ENCODE measurements around the gene GPR146. TPM values are rescaled to one million over a fixed set of nuclear protein-coding genes. Genes with fewer than 3 reads are reported as not detected.
A peak's percentile ranks its signal among the peaks of the same experiment; 100 is the strongest.

The GPR146 gene
- total and polyA plus RNA-seq, 2 of the 8 experiments (the other 6 are each of a cell fraction or from before 2014, with no cell fraction given): 1.8 to 2.7 TPM

DNA sequence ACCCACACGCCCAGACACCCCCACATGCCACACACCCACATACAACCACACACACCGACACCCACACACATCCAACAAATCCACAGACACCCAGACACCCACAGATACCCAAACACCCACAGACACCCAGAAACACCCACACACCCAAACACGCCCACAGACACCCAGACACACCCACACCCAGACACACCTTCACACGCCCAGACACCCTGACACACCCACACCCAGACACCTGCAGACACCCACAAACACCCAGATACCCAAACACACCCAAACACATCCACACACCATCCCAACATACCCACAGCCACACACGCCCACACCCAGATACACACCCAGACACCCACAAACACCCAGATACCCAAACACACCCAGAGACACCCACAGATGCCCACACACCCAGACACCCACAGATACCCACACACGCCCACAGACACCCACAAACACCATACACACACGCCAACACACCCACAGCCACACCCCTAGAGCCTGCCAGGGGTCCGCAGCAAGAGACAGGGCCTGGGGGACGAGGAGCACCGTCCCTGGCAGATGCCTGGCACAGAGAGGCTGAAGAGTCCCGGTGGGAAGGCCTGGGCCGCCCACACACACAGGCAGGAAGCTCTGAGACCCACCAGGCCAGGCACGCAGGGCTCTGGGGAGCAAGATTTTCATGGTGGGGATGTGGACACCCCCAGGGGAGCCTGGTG, 32.9 kb upstream of the GPR146 start:
- ChIA-PET CTCF (ENCODE audit: partially characterized antibody) (interaction anchor here (1.0 to 2.0 kb wide), 3 partner anchors 16 to 159 kb away, joined by 3 to 4 read pairs (median 3); no protein-coding TSS in a partner anchor), POLR2A (ENCODE audit: partially characterized antibody) (no interaction called here)
- H3K27me3 ChIP-seq (replicated peaks in 1 of 4; ENCODE audit: control insufficient read depth in 3 of 4, extremely low read depth in 1 of 4, insufficient read depth in 3 of 4, low read length in 3 of 4): no peaks in the 10 kb centered on the region
- H3K36me3 ChIP-seq (ENCODE audit: control insufficient read depth in 2 of 4, insufficient read depth in 4 of 4, low read length in 3 of 4): peaks cover 0 to 8% (median 0%) of the 10 kb centered on the region in 4 experiments; a peak in 3 of 8 replicates
- peaks cover 0 to 3% of the 10 kb centered on the region in 2 experiments; a peak in 1 of 4 replicates for H3K79me2 ChIP-seq (ENCODE audit: control insufficient read depth in 1 of 2, insufficient read depth in 2 of 2, low read length in 2 of 2)
- no peak overlapping the region for H2AK5ac ChIP-seq (ENCODE audit: low read depth, low read length)
- DNase-seq (ENCODE audit: low read depth in 1 of 2, low spot score in 2 of 2): no peak
- peaks cover 3 to 11% of the 10 kb centered on the region in 2 experiments for H4K20me1 ChIP-seq (replicated peaks in 1 of 2; ENCODE audit: control insufficient read depth in 1 of 2, insufficient read depth in 2 of 2, low read length in 2 of 2)
- no peak overlapping the region for H3K4ac ChIP-seq (replicated peaks; ENCODE audit: insufficient read length, low read depth, low read length)
- no peak overlapping the region for H3K23ac ChIP-seq (ENCODE audit: insufficient read length)
- H3K9ac ChIP-seq (replicated peaks in 1 of 4; ENCODE audit: extremely low read depth in 1 of 4, low read depth in 3 of 4, low read length in 3 of 4): no peak overlapping the region
- no peak overlapping the region for H3K4me3 ChIP-seq (ENCODE audit: extremely low read depth in 1 of 4, insufficient read depth in 2 of 4, low read depth in 3 of 4, low read length in 4 of 4)
- FAIRE-seq: no peak
- H4K8ac ChIP-seq (ENCODE audit: extremely low read depth, insufficient read depth, low read length): peak overlapping the region; percentile 57; the same call in 1 of the 2 replicates
- H3K79me1 ChIP-seq (ENCODE audit: low read depth, low read length): peaks cover 7% of the 10 kb centered on the region
- H4K91ac ChIP-seq (replicated peaks; ENCODE audit: insufficient read length, low read length): no peak overlapping the region
- H2BK120ac ChIP-seq (replicated peaks; ENCODE audit: low read depth, low read length): no peak overlapping the region
- no peak overlapping the region for H2BK12ac ChIP-seq (ENCODE audit: low read depth, low read length)
- H4K5ac ChIP-seq (ENCODE audit: insufficient read length, low read depth, low read length): no peak overlapping the region
- H3K23me2 ChIP-seq (ENCODE audit: low read depth, low read length): peaks cover 8% of the 10 kb centered on the region; the same call in 1 of the 2 replicates
- no peak overlapping the region for H3K14ac ChIP-seq (ENCODE audit: insufficient read length)
- H3K9me3 ChIP-seq (ENCODE audit: insufficient read depth in 2 of 2, low read depth in 1 of 2, low read length in 1 of 2): peaks cover 0 to 2% of the 10 kb centered on the region in 2 experiments; a peak in 1 of 4 replicates
- H2AFZ ChIP-seq (ENCODE audit: low read length): no peak overlapping the region
- no peak overlapping the region for H2BK5ac ChIP-seq (ENCODE audit: low read depth, low read length)
- H3K56ac ChIP-seq (replicated peaks; ENCODE audit: insufficient read length, low read depth, low read length): peak overlapping the region; percentile 59
- no peaks in the 10 kb centered on the region for H3K4me1 ChIP-seq (replicated peaks in 1 of 4; ENCODE audit: control insufficient read depth in 3 of 4, insufficient read depth in 4 of 4, low read length in 3 of 4)
- no peak overlapping the region for H3K4me2 ChIP-seq (ENCODE audit: insufficient read depth in 1 of 2, low read depth in 2 of 2, low read length in 2 of 2)
- no peak overlapping the region for H2BK20ac ChIP-seq (ENCODE audit: low read length)
- 85% methylated on average over 12 of the region's 13 CpGs; no CpG with 5 or more reads in 1 of the 2 experiments for WGBS, 2 experiments (ENCODE audit: extremely low coverage in 1 of 2, insufficient coverage in 1 of 2, insufficient read length in 1 of 2, insufficient replicate concordance in 2 of 2, low coverage in 1 of 2, low lambda C conversion rate in 2 of 2, missing lambda C conversion rate in 1 of 2)
- H3K27ac ChIP-seq (ENCODE audit: low read depth, low read length): no peak overlapping the region
- H3K18ac ChIP-seq (ENCODE audit: extremely low read depth, low read length): no peak overlapping the region
- H2BK15ac ChIP-seq (ENCODE audit: low read length): no peak overlapping the region
- TF ChIP-seq SUZ12 (IDR thresholded peaks at IDR 0.05; ENCODE audit: low read length): no peak
- TF ChIP-seq SIRT6 (IDR thresholded peaks at IDR 0.05; ENCODE audit: low read length): no peak
- TF ChIP-seq HDAC6 (IDR thresholded peaks at IDR 0.05; ENCODE audit: low read depth, low read length): no peak
- no peak for TF ChIP-seq RFX5 (IDR thresholded peaks at IDR 0.05; ENCODE audit: borderline replicate concordance, low read depth, low read length)
- no peak for TF ChIP-seq PHF8 (conservative IDR thresholded peaks at IDR 0.05; ENCODE audit: low read depth, low read length)
- no peak for TF ChIP-seq EGR1 (IDR thresholded peaks at IDR 0.05; ENCODE audit: borderline replicate concordance, low read depth, low read length)
- TF ChIP-seq POU5F1 (IDR thresholded peaks at IDR 0.05; ENCODE audit: low read depth, low read length): no peak
- TF ChIP-seq SP2 (IDR thresholded peaks at IDR 0.05; ENCODE audit: low read length): no peak
- no peak for TF ChIP-seq TAF1 (IDR thresholded peaks at IDR 0.05; ENCODE audit: low read depth, low read length)
- TF ChIP-seq TCF12 (IDR thresholded peaks at IDR 0.05; ENCODE audit: low read depth, low read length): no peak
- no peak for TF ChIP-seq BRCA1 (IDR thresholded peaks at IDR 0.05; ENCODE audit: low read depth, low read length)
- TF ChIP-seq KDM4A (IDR thresholded peaks at IDR 0.05; ENCODE audit: low read depth, low read length, severe bottlenecking): no peak
- TF ChIP-seq CTBP2 (IDR thresholded peaks at IDR 0.05; ENCODE audit: borderline replicate concordance, insufficient read depth, insufficient read length, low read length): no peak

Measured in H1 (cell line).